Kidney glomerular epithelial cell (primary cell): ENCODE measurements around the gene FAM53C.
A peak's percentile ranks its signal among the peaks of the same experiment; 100 is the strongest.
"Not testable (repeated sequence)": the region's sequence is repeated elsewhere in the genome, so short reads cannot be mapped to it uniquely, and the experiment has no call there.

Source experiments
- DNase-seq: peaks from one replicate; lab custom pipeline; 2025; lab: John Stamatoyannopoulos, UW

The FAM53C gene

DNA sequence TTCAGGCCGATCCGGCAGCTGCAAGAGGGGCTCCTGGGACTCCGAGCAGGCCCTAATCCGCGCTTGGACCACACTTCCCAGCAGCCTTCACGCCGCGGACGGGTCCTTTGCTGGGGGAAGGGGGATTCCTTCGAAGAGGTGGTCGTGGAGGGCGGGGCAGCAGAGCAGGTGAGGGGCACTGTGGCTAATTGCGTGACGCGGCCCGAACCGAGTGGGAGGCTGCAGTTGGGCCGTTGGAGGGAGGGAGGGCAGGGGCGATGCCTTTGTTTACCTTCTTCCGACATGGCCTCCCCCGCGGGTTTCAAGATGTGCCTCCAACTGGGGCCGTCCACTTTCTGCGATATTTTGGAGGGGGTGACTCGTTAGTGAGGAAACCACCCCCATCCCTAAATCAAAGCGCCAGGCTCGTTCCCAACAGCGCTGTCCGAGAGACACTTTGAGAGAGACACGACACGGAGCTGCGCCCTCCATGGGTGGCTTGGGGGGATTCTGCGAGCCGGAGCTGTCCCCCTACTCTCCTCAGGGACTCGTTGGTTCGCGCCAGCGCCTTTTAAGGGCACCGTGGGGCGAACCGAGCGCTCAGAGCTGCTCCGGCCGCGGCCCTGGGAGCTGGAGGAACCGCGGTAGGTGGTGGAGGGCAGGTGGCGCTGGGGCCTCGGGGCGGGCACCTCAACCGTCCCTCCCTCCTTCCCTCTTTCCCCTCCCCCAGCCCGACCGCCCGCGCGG, at the start of gene FAM53C:
Gene FAM53C, plus strand, starts transcription at position 582 of the 726 bp plus-strand sequence. CDS start 3,070 bp downstream, outside the sequence.
- peak; percentile 81 for DNase-seq

DNA sequence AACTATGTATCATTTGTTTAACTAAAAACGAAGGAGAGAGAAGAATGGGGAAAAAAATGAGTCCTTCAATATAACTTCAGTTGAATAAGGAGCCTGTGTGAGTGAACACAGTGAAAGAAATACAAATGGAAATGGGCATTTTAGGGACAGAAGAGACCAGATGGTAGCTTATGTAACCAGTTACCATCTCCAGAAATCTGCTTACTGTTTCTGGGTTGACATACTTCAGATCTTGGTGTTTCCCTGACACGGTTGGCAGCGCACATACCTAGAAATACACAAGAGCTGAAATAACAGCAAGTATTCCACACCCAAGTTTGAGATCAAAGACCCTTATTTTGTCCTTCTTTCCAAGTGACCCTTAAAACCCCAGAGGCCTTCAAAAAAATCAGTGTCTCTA, 48.8 kb upstream of the FAM53C start:
- no peak for DNase-seq

DNA sequence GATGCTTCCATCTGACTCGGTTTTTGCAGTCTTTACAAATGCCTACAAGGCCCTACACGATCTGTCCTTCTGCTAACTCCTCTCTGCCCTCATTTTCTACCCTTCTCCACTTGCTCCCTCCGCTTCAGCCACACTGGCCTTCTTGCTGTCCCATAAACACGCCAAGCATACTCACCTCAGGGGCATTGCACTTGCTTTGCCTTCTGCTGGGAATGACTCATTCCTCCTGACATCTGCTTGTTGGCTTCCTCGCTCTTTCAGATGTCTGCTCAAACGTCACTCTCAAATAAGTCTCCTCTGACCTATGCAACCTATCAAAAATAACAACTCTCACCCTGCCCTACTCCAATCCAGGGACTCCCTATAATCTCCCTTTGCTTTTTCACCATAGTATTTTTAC, 34.7 kb upstream of the FAM53C start:
- DNase-seq = no peak

DNA sequence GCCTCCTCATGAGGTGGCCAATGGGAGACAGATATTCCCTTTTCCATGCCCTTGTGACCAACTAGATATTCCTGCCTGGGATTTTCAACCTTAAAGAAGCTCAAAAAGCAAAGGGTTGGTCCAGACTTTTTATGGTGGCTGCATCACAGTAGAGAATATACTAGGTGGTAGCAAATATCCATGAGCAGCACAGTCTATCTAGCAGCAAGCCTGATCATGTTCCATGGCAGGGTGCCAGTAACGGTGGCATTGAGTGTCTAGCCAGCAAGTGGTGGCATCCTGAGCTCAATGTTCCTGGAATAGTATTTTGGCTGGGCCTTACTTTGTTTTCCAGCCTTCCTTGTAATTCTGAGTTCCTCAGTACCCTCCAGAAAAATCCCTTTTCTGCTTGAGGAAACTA, 32.3 kb upstream of the FAM53C start:
- DNase-seq = no peak

DNA sequence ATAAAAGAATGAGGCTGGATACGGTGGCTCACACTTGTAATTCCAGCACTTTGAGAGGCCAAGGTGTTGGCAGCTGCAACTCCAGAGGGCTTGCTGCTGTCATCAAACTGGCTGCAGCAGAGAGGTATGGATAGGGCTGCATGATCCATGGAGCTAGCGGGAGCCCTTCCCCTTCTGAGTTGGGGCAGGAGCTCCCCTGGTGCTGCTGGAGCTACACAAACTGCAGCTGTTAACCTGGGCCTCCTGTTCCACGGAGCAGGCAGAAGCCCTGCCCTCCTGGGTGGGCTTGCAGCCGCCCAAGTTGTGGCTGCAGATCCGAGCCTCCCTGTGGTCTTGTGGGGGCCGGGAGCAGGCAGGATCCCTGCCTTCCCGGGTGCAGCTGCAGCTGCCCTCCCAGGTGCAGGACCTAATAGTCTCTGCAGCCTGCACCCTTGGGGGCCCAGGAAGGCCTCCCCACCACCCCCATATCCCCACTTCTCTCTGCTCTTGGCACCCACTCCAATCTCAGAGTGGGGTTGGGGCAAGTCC, 22.3 kb upstream of the FAM53C start:
- DNase-seq = no peak

DNA sequence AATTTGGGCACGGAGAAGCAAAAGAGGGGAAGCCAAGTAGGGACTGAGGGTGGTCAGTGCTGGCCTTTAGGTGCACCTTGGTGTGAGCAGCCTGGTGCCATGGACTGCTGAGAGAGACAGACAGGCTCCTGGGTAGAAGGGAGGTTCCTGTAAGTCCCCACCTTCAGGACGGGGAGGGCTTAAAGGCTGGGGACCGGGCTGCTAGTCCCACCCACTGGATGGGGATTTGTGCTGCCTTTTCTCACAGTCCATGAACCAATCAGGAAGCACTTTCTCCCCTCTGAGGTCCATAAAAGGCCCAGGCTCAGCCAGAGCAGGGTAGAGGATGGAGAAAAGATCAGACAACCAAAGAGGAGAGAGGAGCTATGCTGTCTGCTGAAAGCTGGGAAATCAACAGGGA, 21.7 kb upstream of the FAM53C start:
- DNase-seq = no peak

DNA sequence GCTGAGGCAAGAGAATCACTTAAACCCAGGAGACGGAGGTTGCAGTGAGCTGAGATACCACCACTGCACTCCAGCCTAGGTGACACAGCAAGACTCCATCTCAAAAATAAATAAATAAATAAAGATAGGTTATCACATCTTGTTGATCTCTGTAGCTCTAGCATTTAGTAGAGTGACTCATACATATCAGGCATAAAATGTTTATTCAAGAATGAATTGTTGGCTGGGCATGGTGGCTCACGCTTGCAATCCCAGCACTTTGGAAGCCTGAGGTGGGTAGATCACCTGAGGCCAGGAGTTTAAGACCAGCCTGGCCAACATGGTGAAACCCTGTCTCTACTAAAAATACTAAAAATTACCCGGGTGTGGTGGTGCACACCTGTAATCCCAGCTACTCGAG, 19.9 kb upstream of the FAM53C start:
- not testable (repeated sequence) for DNase-seq

DNA sequence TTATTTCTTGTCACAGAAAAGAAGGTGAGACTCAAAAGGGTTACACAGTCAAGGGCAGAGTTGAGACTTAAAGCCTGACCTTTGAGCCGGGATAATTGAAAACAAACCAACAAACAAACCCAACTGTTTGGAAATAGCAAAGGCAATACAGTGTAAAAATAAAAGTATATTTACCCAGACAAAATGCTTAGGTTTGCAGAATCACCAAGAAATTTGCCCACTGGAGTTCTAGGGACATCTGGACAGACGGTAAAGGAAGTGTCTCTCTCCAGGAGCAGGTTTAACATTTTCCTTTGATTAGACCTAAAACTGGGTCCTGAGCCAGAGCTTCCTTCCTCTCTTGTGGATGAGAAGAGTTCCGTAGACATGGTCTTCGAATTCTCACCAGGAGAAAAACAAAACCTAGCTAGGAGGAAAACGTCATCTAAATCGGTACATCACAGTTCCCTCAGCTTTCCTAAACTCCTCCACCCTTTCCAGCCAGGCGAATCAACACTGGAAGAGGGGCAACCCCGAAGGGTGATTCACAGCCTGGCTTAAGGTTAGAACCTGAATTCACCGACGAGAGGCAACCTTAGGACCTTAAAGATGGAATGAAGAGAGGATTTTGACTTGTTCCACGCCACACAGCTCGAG, 7.1 kb upstream of the FAM53C start:
- no peak for DNase-seq

DNA sequence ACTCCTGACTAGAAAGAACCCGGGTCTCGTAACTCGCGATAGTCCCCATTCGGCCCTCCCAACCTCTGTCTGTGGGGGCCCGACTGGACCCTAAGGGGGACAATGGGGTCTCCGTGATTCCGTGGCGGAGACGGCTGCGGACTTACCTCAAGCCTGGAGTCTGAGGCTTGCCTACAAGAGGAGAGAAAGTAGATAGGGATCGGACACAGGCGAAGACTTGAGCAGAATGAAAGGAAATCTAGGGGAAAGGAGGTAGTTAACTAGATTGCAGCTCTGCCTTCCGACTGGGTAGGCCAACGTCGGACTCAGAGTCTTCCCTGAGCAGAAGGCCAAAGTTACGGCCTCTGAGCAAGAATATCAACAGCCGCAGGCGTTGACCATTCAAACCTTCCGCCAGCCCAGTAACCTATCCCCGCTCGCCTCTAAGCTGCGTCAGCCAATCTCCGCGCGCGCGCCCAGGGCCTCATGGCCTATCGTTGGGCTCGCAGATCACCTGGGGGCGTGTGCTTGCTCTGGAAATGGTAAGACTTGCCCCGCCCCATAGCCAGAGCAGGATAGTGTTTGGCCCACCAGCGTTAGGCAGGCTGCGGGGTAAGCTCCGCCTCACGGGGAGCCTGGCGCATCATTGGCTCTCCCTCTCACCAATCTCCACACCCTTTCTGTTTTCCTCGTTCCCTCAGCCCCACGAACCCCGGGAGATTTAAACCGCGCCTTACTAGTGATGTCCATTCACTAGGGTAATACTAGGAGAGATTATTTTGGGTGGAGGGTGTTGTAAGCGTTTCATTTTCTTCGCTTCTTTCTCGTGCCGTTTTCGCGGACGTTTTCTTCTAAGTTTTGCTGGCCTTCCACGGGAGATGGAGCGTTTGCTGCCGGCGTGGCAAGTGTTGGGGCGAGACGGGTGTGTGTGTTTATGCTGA, 6.4 kb upstream of the FAM53C start, which contains the start of gene CDC25C:
Gene CDC25C, minus strand, starts transcription at position 356 of the 920 bp plus-strand sequence. CDS start 624 bp downstream, outside the sequence.
- peak; percentile 99 for DNase-seq

DNA sequence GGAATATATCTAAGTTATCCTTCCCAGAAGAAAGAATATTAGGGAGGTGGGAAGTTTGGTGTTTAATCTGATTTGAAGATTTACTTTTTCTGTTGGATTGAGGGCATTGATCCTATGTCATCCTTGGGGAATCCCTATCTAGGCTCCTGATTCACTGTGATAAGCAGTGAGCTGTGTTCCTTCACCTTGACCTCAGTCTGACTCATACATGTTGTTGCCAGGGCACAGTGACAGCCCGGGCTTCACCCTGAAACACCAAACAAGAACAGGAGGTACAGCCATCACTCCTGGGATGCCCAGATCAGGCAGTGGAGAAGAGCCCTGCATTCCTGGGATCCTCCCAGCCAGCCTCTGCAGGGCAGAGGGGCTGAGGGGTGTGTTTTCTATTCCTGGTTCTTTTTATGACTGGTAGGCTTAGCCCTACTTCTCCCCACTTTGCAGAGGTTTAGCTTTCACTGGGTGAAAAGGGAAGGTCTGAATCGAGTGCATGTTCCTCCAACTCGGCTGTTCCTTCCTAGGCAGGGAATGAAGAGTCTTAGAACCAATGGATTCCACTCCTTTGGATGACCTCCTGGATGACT, 3.1 kb upstream of the FAM53C start:
- DNase-seq = peak; percentile 25

DNA sequence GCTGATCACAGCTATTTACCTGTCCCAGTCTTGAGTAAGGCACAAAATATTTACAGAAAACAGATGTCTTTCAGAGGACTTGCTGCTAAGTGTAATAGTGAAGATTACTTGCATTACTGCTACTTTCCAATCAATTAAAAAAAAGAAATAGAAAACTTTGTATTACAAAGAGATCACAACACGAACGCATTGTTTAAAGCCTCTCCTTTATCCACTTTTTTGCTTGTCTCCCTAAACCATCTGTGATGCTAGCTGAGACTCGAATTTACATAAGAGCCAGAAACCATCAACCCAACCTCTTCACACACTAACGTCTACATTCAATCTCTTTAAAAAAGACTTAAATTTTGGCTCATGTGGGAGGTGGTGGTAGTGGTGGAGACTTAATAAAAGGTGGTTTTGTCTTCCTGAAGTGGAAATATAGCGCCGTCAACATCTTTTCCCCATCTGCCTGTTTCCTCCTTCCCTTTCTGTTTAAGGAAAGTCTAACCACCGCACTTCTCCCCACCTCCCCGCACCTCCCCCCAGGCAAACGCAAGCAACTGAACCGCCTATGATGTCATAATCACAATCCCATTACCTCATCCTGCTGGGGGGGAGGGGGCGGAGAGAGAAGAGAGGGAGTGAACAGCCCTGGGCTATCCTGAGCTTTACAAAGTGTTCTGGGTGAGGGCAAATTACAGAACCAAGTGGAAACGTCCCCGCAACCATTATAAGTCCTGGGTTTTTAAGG, 948 bp upstream of the FAM53C start:
- peak; percentile 73 for DNase-seq

DNA sequence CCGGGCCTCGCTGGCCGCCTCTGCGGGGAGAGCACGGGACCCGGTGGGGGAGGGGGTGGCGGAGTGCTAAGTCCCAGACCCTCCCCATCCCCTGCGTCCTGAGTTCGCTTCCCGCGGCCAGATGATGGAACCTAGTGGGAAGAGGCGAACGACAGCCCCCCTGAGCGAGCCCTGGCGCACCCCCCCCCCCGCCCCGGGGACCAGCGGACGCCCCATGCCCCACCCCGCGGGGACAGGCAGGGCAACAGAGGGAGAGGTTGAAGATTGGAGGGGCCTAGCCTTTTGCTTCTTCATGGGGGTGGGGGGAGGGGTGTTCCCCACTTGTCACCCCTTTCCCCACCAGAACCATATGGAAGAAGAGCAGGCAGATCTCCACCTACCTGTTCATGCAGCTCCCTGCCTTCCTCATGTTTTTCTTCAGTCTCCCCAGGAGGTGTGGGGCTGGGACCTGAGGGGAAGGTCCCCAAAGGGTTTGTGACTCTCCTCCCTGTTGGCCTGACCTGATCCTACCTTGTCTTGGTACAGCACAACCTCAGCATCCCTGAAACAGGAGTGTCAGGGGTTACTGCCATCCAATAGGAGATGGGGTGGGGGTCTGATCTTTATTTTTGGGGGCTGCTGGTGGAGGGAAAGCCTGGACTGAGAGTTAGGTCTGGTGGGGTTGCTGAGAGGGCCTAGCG, 485 bp downstream of the FAM53C start:
- no peak for DNase-seq

DNA sequence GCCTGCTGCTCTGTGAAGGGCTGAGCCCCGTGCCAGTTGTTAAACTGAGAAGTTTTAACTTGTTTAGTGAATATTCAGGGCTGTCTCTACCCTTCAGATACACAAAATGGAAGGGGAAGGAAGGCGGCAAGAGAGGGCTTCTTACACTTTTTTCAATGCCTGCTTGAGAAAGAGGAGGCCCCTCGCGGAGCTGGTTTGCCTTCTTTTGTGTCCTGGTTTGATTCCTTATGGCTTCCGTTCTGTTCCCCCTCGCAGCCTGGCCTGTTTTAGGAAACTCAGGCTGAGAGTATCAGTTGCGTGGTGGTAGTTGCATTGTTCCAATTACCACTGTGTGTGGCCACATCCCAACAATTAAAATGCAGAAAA, 1.0 kb downstream of the FAM53C start:
- DNase-seq = no peak

DNA sequence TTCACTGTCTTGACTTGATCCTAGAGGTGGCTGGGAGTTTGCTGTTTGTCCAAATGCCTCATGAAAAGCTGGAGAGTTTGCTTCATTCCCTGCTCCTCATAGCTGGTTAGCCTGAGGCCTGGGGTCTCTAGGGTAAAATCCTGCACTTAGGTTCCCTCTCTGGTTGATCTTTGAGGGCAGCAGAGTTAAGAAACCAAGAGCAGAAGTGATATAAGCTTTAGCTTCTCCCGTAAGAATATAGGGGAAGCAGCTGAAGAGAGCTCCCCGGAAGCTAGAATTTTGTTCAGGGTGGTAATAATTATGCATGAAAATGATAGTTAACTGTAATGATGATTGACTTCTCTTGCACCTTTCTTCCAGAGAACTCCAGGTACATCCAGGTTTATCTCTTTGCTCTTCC, 1.4 kb downstream of the FAM53C start:
- DNase-seq = no peak

DNA sequence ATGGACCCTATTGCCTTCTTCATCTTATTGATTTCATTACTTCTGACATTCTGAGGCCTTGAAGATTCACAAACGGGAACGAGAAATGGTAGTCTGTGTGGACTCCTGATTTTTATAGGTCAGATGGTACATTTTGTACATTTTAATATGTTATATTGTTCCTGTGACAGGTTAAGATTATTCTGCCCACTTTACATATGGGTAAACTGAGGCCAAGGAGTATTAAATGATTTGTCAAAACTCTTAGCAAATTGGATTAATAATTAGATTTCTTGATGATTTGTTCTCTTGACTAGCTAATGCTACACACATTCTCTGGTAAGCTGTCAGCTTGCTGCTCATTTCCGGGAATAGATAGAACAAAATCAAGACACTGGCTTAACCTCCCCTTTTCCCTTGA, 1.9 kb downstream of the FAM53C start:
- no peak for DNase-seq

DNA sequence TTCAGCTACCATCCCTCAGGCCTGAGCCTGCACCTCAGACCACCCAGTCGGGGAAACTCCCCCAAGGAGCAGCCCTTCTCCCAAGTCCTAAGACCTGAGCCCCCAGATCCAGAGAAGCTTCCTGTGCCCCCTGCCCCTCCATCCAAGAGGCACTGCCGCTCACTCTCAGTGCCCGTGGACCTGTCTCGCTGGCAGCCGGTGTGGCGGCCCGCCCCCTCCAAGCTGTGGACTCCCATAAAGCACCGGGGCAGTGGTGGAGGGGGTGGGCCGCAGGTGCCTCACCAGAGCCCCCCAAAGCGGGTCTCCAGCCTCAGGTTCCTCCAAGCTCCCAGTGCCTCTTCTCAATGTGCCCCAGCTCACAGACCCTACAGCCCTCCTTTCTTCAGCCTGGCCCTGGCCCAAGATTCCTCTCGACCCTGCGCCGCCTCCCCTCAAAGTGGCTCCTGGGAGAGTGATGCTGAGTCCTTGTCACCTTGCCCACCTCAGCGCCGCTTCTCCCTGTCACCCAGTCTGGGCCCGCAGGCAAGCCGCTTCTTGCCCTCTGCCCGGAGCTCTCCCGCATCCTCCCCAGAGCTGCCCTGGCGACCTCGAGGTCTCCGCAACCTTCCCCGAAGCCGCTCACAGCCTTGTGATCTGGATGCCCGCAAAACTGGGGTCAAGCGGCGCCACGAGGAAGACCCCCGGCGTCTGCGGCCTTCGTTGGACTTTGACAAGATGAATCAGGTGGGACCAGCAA, 7.0 kb downstream of the FAM53C start:
- DNase-seq = no peak

DNA sequence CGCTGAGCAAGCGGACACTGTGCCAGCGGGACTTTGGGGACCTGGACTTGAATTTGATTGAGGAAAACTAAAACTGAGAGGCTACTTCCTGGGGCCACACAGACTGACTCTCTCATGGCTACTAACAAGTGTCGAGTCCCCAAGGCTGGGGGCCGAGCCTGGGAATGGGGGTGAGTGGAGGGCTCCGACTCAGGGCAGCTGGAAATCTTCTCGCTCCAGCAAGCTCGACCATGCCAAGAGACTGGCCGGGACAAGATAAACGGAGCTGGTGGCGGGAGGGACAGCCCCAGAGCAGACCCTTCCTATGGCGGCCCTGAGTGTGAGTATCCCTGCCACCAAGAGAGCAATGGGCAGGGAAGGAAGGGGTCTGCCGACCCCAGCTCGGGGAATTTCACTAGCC, 8.8 kb downstream of the FAM53C start:
- no peak for DNase-seq

DNA sequence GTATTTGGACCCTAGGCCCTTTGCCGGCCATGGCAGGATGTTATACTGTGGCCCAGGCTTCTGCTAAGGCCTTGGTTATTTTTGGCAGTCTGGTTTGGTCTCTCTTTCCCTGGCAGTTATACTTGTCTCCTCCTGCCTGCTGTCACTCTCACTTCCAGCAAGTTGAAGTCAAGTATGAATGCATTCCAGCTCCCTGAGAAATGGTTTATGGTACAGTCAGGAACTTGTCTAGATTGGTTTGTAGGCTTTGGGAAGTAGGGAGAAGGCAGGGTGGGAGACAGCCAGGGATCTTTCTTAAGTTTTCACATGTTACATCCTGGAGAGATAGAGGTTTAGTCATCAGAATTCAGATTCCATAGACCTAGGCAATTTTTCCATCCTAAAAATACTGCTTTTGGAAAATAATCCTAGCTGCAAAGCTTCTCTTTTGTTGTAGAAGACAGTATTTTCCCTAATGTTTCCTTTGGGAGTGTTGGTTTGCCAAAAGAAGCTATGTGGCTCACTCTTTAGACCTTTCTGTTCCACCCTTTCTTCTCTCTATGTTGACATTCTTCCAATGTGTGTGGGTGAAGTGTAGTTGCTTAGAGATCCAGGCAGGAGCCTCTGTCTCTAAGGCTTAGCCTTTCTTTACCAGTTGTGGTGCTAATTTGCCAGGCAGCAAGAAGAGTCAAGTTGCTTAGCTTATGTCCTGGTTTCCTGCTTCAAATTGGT, 11.9 kb downstream of the FAM53C start:
- DNase-seq = no peak

DNA sequence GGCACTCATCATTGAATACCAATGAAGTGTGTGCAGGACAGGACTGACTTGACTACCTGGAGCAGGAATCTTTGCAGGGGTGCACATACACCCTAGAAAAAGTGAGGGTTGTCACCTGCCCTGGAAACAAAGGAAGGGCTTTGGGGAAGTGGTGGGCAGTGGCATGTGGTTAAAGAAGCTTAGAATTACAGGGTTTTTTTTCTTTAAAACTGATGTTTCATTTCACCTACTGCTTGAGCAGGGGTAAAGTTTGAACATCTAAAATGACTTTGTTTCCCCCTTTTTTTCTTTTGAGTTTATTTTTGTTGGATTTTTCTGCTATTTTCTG, 12.5 kb downstream of the FAM53C start:
- no peak for DNase-seq

DNA sequence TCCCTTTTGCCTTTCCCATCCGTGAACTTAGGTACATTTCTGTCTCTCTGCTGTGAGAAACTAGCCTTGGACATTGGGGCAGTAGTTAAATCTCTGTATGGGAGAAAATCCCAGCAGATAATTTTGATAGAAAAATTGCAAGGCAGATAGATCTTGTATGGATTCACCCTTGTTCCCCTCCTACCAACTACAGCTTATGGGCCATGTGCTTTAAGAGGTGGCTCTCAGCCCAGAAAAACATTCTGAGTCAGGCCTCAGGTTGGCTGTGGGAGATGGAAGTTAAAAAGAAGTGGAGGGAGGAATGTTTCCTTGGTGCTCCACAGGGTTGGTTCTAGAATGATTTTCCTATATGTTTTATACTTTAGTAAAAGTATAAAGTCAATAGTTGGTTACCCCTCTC, 13.0 kb downstream of the FAM53C start:
- peak; percentile 55 for DNase-seq
